NCI-H345 treated with DMSO at 0.1 percent for 48 hours (cell line): ENCODE data around the gene UBR7.
"Not testable (repeated sequence)": the region's sequence is repeated elsewhere in the genome, so short reads cannot be mapped to it uniquely, and the experiment has no call there.

ENCODE experiments used
- DNase-seq: peaks from one replicate; lab custom pipeline; 2025; ENCODE audit not compliant: unreplicated experiment; lab: John Stamatoyannopoulos, UW

Gene UBR7, protein sequence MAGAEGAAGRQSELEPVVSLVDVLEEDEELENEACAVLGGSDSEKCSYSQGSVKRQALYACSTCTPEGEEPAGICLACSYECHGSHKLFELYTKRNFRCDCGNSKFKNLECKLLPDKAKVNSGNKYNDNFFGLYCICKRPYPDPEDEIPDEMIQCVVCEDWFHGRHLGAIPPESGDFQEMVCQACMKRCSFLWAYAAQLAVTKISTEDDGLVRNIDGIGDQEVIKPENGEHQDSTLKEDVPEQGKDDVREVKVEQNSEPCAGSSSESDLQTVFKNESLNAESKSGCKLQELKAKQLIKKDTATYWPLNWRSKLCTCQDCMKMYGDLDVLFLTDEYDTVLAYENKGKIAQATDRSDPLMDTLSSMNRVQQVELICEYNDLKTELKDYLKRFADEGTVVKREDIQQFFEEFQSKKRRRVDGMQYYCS

DNA sequence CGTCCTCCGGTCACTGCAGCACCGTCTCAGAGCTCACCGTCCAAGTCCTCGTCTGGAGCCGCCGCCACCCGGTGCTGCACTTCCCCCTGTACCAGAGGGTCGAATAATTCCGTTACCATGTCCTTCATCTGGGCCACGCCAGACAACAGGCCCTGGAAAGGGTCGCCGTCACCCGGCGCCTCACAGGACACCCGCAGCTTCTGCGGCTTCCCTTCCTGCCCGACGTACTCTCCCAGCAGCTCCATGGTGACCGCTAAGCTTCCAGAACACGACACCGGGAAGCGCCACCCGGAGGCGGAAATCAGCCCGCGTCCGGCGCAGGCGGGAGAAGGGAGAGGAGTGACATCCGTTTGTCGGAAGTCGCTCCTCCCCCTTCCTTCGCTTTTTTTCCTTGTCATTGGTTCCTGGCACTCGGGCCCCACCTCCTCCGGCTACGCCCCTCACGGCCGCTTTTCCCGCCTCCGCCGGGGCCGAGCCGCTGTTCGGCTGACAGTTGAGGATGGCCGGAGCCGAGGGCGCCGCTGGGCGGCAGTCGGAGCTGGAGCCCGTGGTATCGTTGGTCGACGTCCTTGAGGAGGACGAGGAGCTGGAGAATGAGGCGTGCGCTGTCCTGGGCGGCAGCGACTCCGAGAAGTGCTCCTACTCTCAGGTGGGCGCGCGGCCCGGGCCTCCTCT is at the start of gene UBR7, which contains the start of gene GON7:
Gene UBR7, plus strand, starts transcription at position 464 of the 675 bp plus-strand sequence. Its CDS starts 36 bp downstream, at position 500.
Gene GON7, minus strand, starts transcription at position 273 of the 675 bp plus-strand sequence. Its CDS starts 28 bp downstream, at position 245.
- peak; percentile 100 for DNase-seq

DNA sequence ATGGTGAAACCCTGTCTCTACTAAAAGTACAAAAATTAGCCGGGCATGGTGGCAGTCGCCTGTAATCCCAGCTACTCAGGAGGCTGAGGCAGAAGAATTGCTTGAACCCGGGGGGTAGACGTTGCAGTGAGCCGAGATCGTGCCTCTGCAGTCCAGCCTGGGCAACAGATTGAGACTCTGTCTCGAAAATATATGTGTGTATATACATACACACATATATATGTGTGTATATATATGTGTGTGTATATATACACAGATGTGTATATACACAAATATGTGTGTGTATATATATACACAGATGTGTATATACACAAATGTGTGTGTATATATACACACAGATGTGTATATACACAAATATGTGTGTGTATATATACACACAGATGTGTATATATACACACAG is 48.7 kb upstream of the UBR7 start:
- DNase-seq, result not testable (repeated sequence)

DNA sequence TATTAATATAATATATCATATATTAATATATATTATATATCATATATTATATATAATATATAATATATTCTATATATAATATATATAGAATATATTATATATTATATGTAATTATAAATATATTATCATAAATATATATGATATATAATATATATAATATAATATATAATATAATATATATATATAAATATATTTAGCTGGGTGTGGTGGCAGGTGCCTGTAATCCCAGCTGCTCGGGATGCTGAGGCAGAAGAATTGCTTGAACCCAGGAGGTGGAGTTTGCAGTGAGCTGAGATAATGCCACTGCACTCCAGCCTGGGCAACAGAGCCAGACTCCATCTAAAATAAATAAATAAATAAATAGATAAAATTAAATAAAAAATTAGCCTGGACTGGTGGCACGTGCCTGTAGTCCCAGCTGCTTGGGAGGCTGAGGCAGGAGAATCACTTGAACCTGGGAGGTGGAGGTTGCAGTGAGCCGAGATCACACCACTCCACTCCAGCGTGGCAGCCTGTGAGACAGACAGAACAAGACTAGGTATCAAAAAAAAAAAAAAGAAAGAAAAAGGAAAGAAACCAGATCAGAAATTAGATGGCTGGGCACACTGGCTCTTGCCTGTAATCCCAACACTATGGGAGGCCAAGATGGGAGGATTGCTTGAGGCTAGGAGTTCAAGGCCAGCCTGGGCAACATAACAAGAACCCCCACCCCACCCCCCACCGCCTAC is 47.3 kb upstream of the UBR7 start:
- DNase-seq, result not testable (repeated sequence)

DNA sequence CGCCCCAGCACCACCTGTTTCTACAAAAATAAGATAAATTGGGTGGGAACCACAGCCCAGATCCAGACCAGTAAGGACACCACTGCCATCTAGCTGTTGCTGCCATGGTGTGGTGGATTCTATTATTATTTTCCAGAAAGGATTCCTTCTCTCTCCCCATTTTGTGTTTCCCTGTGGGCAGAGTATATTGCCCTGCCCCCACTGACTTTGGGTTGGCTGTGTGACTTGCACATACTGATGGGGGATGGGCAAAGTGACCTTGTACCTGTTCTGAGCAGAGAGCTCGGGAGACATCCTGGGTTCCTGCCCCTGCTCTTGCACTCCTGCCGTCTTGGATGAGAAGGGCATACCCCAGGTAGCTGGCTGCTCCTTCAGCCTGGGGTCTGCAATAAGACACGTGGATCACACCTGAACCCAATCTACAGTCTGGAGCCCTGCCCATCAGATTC is 46.7 kb upstream of the UBR7 start:
- DNase-seq, result no peak

DNA sequence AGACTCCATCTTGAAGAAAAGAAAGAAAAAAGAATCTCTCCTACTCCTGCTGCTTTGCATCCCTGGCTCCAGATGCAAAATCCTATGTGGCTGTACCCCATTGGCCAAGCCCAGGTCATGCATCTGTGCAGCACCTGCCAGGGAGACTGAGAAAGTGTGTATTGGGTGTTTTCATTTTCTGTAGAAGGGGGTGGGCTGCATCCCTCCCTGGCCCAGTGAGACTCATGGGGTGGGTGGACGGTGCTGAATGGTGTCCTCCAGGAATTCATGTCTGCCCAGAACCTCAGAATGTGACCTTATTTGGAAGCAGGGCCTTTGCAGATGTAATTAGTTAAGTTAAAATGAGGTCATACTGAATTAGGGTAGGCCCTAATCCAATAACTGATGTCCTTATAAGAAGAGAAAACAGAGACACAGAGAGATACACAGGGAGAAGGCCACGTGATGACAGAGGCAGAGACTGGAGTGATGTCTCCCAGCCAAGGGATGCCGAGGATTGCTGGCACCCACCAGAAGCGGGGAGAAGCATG is 45.6 kb upstream of the UBR7 start:
- DNase-seq, result no peak

DNA sequence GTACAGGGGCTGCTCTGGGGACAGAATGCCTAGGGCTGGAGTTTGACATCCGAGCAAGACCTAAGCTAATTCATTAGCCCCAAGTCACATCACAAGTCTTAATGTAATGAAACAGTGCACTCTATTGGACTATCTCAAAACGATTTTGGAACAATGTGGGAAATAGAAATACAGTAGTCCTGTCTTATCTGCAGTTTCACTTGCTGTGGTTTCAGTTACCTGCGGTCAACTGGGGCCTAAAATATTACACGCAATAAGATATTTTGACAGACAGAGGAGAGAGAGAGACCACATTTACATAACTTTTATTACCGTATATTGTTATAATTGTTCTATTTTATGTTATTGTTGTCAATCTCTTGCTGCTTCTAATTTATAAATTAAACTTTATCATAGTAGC is 43.5 kb upstream of the UBR7 start:
- DNase-seq, result no peak

DNA sequence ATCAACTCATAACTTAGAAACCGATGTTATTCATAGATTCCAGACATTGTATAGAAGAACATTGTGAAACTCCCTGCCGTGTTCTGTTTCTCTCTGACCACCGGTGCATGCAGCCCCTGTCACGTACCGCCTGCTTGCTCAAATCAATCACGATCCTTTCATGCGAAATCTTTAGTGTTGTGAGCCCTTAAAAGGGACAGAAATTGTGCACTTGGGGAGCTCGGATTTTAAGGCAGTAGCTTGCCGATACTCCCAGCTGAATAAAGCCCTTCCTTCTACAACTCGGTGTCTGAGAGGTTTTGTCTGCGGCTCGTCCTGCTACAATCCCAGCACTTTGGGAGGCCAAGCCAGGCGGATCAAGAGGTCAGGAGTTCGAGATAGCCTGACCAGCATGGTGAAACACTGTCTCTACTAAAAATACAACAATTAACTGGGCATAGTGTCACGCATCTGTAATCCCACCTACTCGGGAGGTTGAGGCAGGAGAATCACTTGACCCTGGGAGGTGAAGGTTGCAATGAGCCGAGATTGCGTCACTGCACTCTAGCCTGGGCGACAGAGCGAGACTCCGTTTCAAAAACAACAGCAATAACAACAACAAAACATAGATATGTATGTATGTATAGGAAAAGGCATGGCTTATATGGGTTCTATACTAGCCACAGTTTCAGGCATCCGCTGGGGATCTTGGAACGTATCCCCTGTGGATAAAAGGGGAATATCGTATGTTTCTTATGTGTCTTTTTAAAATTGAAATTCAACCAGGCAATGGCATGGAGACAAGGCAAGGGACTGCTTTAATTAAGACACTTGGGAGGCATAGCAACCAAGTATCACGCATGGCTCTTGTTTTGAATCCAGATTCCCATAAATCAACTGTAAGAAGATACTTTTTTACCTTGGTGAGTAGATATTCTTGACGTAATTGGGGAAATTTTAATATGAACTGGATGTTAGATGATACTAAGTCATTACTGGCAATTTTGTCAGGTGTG is 41.5 kb upstream of the UBR7 start:
- not testable (repeated sequence) for DNase-seq

DNA sequence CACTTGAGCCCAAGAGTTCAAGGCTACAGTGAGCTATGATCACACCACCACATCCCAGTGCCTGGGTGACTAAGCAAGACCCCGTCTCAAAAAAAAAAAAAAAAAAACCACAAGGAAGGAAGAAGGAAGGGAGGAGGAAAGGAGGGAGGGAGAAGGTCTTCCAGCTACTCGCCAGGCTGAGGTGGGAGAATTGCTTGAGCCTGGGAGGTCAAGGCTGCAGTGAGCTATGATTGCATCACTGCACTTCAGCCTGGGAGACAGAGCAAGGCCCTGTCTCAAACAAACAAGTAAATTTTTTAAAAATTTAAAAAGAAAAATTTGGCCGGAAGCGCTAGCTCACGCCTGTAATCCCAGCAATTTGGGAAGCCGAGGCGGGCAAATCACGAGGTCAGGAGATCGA is 38.4 kb upstream of the UBR7 start:
- not testable (repeated sequence) for DNase-seq

DNA sequence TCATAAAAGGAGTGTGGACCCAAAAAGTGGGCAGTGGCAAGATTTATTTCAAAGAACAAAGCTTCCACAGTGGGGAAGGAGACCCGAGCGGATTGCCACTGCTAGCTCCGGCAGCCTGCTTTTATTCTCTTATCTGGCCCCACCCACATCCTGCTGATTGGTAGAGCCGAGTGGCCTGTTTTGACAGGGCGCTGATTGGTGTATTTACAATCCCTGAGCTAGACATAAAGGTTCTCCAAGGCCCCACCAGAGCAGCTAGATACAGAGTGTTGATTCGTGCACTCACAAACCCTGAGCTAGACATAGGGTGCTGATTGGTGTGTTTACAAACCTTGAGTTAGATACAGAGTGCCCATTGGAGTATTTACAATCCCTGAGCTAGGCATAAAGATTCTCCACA is 37.4 kb upstream of the UBR7 start:
- not testable (repeated sequence) for DNase-seq

DNA sequence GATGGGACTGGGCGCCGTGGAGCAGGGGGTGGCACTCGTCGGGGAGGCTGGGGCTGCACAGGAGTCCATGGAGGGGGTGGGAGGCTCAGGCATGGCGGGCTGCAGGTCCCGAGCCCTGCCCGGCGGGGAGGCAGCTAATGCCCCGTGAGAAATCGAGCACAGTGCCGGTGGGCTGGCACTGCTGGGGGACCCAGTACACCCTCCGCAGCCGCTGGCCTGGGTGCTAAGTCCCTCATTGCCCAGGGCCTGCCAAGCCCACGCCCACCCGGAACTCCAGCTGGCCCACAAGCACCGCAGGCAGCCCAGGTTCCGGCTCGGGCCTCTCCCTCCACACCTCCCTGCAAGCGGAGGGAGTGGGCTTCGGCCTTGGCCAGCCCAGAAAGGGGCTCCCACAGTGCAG is 36.9 kb upstream of the UBR7 start:
- not testable (repeated sequence) for DNase-seq

DNA sequence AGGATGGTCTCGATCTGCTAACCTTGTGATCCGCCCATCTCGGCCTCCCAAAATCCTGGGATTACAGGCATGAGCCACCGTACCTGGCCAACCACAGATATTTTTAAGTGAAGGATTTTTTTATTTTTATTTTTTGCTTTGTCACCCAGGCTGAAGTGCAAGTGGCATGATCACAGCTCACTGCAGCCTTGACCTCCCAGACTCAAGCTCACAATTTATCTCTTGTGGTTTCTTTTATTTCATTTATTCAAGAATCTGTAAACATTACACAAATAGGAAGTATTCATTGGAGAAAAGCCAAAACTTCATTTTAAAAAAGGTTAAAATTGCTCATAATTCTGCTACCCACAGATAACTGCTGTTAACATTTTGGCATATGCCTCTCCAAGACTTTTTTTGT is 35.7 kb upstream of the UBR7 start:
- no peak for DNase-seq

DNA sequence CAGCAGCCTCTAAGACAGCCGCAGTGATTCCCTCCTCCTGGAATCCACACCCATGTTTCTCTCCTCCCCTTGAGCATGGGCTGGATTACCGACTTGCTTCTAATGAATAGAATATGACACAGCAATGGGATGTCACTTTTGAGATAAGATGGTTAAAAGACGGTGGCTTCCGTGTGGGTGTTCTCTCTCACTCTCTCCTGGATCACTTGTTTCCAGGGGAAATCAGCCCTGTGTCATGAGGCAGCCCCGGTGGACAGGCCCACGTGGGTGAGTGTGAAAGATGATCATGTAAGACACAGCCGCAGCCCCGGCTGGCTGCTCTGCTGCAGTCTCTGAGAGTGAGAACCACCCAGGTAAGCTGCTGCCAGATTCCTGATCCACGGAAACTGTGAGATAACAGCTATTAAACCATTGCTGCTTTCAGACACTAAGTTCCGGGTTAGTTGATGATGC is 33.1 kb upstream of the UBR7 start:
- DNase-seq, result no peak

DNA sequence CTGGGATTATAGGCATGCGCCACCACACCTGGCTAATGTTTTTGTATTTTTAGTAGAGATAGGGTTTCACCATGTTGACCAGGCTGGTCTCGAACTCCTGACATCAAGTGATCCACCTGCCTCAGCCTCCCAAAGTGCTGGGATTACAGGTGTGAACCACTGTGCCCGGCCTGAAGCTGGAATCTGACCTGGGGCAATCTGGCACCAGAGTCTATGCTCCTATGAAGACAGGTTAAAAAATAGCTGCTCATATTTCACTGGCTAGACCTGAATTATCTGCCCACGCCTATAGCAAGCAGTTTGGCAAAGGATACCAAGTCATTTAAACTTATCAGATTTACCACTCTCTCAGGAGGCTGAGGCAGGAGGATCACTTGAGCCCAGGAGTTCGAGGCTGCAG is 32.3 kb upstream of the UBR7 start:
- DNase-seq, result not testable (repeated sequence)

DNA sequence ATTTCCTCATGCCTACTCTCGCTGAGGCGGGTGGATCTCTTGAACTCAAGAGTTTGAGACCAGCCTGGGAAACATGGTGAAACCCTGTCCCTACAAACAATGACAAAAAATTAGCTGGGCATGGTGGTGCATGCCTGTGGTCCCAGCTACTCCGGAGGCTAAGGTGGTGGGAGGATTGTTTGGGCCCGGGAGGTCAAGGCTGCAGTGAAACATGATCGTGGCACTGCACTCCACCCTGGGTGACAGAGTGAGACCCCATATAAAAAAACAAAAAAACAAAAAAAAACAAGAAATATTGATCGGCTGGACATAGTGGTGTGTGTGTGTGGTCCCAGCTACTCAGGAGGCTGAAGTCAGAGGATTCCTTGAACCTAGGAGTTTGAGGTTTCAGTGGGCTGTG is 31.6 kb upstream of the UBR7 start:
- DNase-seq, result no peak

DNA sequence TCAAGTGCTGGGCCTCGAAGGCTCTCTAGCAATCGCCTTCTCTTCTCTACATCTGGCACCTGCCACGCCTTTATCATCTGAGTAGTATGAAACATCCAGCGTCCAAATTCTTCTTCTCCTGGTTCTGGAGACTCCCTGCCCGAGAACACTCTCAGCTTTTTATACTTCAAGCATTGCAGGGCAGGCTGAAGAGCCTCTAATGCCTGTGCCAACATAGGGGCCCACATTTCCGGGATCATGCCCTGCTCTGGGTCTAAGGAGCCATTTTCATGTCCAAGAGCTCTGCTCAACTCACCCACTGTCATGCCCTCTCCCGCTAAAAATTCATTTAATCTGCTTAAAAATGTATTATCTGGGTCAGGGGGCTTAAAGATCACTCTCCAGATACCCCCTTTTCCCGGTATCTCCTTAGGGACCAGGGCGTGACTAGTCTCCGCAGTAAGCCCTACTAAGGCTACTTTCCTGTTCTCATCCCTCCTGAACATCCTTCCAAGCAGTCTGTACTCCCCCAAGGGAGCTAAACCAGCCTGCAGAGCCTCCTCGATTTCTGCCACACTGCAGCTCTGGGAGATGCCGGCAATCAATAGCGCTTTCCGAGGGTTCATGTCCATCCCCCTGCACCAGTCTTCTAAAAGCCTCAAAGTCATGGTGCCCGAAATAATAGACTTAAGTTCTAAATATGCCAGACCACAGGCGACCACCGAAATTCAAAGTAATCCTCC is 23.3 kb upstream of the UBR7 start:
- no peak for DNase-seq

DNA sequence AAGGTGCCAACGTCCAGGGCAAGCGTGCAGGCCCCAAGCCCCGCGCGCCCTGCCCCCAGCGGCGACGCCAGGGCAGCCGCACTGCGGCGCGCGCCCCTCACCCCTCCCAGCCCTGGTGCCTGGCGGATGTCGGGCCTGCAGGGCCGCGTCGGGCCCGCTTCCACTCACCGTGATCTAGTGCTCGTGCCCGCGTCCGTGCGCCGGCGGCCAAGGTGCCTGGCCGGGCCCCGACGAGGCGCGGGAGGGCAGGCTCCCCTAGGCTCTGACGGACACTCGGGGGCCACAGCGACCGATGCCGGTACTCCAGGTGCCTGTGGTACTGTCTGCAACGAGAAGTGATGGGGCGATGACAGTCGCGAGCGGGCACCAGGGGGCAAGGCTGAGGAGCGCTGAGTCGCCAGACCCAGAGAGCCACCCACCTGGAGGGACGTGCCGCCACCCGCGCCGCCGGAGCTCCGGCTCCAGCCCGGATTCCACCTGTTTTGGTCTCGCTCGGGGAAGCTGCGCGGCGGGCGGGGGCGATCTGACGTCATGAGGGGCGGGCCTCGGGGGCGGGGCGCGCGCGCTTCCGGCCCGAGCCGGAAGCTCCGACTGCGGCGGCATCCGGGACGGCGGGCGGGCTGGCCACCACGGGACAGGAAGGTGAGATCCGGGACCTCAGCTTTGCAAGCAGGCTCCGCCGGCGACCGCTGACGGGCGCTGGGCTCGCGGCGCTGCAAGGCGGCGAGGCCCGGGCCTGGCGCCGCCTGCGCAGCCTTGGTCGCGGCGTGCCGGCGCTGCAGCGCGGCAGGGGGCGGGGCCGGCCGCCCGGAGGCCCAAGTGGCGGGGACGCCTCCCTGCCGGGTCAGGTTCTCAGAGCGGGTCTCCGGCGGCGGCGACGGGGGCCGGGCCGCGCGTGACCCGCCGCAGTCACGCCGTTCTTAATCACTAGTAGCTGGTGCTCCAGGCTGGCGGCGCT is 22.4 kb upstream of the UBR7 start, which contains the start of the genes LYSET and MOAP1:
Gene LYSET, plus strand, starts transcription at position 927 of the 958 bp plus-strand sequence. CDS start 89 bp downstream, outside the sequence.
Gene MOAP1, minus strand, starts transcription at position 507 of the 958 bp plus-strand sequence. CDS start 655 bp downstream, outside the sequence.
- peak; percentile 63 for DNase-seq

DNA sequence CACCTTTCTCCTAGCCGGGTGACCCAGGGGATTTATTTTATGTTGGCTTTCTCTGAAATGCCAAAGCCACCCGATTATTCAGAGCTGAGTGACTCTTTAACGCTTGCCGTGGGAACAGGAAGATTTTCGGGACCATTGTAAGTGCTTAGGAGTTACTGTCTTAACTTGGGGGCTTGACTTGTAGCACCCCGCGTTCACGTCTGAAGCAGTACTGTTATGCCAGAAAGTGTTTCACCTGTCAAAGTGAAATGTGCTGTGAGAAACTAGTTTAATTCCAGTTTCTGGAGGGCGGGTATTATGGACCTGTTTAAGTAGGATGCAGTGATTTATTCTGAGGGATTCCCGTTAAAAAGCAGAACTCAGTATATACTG is 21.7 kb upstream of the UBR7 start:
- no peak for DNase-seq

DNA sequence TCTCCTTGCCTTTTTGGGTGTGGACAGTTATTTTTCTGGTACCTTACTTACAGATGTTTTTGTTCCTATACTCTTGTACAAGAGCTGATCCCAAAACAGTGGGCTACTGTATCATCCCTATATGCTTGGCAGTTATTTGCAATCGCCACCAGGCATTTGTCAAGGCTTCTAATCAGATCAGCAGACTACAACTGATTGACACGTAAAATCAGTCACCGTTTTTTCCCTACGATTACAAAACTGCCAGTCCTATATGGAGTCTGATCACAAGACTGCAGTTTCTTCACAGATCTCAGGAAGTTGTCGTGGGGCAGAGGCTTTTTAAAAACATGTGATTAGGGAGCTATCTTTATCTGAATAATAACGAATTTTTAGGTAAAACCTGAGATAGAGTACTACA is 20.6 kb upstream of the UBR7 start:
- DNase-seq, result no peak
